ENCODE data around the gene MRPL53.
A peak's percentile ranks its signal among the peaks of the same experiment; 100 is the strongest.
"Not testable (repeated sequence)": the region's sequence is repeated elsewhere in the genome, so short reads cannot be mapped to it uniquely, and the experiment has no call there.

The MRPL53 gene

DNA sequence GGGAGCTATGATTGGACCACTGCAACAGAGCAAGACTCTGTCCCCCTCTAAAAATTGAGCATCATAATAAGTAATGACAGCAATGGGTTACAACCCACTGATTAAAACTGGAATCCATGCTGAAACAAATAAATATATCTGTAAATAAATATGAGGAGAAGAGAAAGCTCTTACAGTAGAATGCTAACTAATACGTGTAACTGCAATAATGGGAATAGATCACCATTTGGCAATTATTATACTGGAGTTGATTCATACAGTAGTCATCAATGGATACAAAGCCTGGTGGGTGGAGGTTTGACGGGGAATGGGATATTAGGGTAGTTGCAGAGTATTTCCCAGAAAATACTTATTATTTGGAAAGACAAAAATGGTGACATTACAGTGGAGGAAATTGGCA, 23.7 kb downstream of the MRPL53 start:
- no peak overlapping the region for H3K4me3 ChIP-seq (ENCODE audit: low read depth, low read length)
- TF ChIP-seq, protein P1, sequence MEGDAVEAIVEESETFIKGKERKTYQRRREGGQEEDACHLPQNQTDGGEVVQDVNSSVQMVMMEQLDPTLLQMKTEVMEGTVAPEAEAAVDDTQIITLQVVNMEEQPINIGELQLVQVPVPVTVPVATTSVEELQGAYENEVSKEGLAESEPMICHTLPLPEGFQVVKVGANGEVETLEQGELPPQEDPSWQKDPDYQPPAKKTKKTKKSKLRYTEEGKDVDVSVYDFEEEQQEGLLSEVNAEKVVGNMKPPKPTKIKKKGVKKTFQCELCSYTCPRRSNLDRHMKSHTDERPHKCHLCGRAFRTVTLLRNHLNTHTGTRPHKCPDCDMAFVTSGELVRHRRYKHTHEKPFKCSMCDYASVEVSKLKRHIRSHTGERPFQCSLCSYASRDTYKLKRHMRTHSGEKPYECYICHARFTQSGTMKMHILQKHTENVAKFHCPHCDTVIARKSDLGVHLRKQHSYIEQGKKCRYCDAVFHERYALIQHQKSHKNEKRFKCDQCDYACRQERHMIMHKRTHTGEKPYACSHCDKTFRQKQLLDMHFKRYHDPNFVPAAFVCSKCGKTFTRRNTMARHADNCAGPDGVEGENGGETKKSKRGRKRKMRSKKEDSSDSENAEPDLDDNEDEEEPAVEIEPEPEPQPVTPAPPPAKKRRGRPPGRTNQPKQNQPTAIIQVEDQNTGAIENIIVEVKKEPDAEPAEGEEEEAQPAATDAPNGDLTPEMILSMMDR (IDR thresholded peaks at IDR 0.05; ENCODE audit: borderline replicate concordance, insufficient read depth, low read depth, low read length) = no peak

- H3K4me3 ChIP-seq (ENCODE audit: low read depth, low read length) = no peak overlapping the region
- TF ChIP-seq, protein P1 (IDR thresholded peaks at IDR 0.05; ENCODE audit: borderline replicate concordance, insufficient read depth, low read depth, low read length) = no peak
Observed at GRCh38 chr2:74447230-74447999, 25.1 kb downstream of the MRPL53 start.

GRCh38 chr2:74444498-74445318, 27.8 kb downstream of the MRPL53 start:
- TF ChIP-seq, protein P1 (IDR thresholded peaks at IDR 0.05; ENCODE audit: borderline replicate concordance, insufficient read depth, low read depth, low read length) = no peak
- no peak overlapping the region for H3K4me3 ChIP-seq (ENCODE audit: low read depth, low read length)

GRCh38 chr2:74442483-74443297, 29.8 kb downstream of the MRPL53 start:
- H3K4me3 ChIP-seq (ENCODE audit: low read depth, low read length) = not testable (repeated sequence)

- TF ChIP-seq, protein P1 (IDR thresholded peaks at IDR 0.05; ENCODE audit: borderline replicate concordance, insufficient read depth, low read depth, low read length) = no peak
- peak within 1 kb of the TSS; percentile 56 for H3K4me3 ChIP-seq (ENCODE audit: low read depth, low read length)
Observed at GRCh38 chr2:74441690-74442482, 30.6 kb downstream of the MRPL53 start, which contains the start of gene RTKN. Gene RTKN, minus strand, starts transcription at chr2:74441937. Its CDS starts 121 bp downstream, at chr2:74441816.

DNA sequence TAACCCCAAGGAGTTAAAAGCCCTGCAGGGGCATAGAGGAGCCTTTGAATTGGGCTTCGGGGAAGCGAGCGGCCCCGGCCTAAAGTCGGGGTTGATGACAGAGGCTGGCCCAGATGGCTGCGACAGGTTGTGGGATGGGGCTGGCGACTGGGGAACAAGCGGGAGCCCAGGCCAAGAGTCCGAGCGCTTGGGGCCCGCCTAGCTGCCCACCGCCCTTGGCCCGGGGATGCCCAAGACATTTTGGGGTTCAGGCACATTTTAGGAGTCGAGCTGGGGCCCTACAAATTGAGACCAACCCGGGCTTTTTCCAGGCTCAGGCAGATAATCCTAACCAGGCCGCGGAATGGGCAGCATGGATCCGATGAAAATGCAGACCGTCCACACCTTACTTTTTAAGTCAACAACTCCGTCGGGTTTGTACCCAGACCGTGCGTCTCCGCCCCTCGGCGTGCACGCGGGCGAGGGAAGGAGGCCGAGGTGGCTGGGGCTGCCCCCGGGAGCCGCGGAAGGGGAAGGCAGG, 31.2 kb downstream of the MRPL53 start:
- H3K4me3 ChIP-seq (ENCODE audit: low read depth, low read length) = peak overlapping the region; percentile 46
- TF ChIP-seq, protein P1 (IDR thresholded peaks at IDR 0.05; ENCODE audit: borderline replicate concordance, insufficient read depth, low read depth, low read length) = no peak
